Measurements from ENCODE around the gene ASTL. TPM values are rescaled to one million over a fixed set of nuclear protein-coding genes. Genes with fewer than 3 reads are reported as not detected.

ASTL gene
- total RNA-seq, 1 experiment from 2014 or later, result 0.34 TPM

DNA sequence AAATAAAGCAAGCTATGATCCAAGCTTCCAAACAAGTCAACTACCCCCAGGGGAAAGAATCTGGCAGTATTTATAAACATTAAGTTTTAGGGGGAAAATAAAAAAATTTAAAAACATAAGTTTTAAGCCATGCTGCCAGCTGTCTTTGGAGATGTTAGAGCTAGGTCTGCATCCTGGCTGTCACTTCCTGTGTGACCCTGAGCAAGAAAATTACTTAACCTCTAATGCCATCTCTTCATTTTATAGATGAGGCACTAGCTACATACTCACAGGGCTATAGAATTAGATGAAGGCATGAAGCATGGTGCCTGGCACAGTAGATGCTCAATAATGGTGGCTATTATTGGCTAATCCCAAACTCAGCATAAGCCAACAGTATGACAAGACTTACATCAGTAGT is 42.2 kb upstream of the ASTL start:
- DNase-seq (ENCODE audit: low read depth, low spot score) (no peak), ATAC-seq (no peak)
- Histone ChIP-seq H3K9ac (ENCODE audit: low read length) (no peak overlapping the region), H2AFZ (ENCODE audit: low read depth, low read length, poor library complexity, severe bottlenecking) (no peak overlapping the region), H3K4me3 (replicated peaks in 1 of 2; ENCODE audit: low read depth in 1 of 2, low read length in 2 of 2) (no peak overlapping the region), H3K36me3 (ENCODE audit: control insufficient read depth in 1 of 2, insufficient read depth in 2 of 2, low read length in 2 of 2) (peaks cover 2 to 12% of the 10 kb centered on the region in 2 experiments; a peak in 3 of 4 replicates), H4K20me1 (ENCODE audit: insufficient read depth) (no peaks in the 10 kb centered on the region), H3K9me2 (ENCODE audit: insufficient read depth) (no peaks in the 10 kb centered on the region), H3K4me1 (ENCODE audit: control insufficient read depth in 1 of 2, insufficient read depth in 2 of 2, low read length in 2 of 2) (no peaks in the 10 kb centered on the region), H3K27ac (ENCODE audit: low read depth, low read length) (no peak overlapping the region), H3K4me2 (ENCODE audit: low read length) (no peak overlapping the region), H3K79me2 (ENCODE audit: insufficient read depth, low read length) (no peaks in the 10 kb centered on the region), H3K9me3 (ENCODE audit: control insufficient read depth in 1 of 2, insufficient read depth in 1 of 2, low read depth in 1 of 2, low read length in 2 of 2) (no peaks in the 10 kb centered on the region), H3K27me3 (ENCODE audit: insufficient read depth, low read length) (no peaks in the 10 kb centered on the region)
- RAD21 ChIA-PET (ENCODE audit: low non-redundant PET in 1 of 2, low total read pairs in 2 of 2, uncharacterized antibody in 2 of 2, unreplicated experiment in 2 of 2), result no interaction called here
- TF ChIP-seq POLR2AphosphoS5 (IDR thresholded peaks at IDR 0.05; ENCODE audit: low read depth, low read length) (no peak), CEBPB (IDR thresholded peaks at IDR 0.05; ENCODE audit: low read depth) (no peak), SP1 (IDR thresholded peaks at IDR 0.05; ENCODE audit: low read depth) (no peak), ZNF274 (IDR thresholded peaks at IDR 0.05; ENCODE audit: low read depth, low read length) (no peak), SRF (IDR thresholded peaks at IDR 0.05; ENCODE audit: low read depth) (no peak), ZFX (IDR thresholded peaks at IDR 0.05) (no peak), JUND (IDR thresholded peaks at IDR 0.05) (no peak), EZH2phosphoT487 (IDR thresholded peaks at IDR 0.05; ENCODE audit: borderline replicate concordance) (no peak)
- TF ChIP-seq, protein P1, sequence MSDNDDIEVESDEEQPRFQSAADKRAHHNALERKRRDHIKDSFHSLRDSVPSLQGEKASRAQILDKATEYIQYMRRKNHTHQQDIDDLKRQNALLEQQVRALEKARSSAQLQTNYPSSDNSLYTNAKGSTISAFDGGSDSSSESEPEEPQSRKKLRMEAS (IDR thresholded peaks at IDR 0.05), result no peak
- TF ChIP-seq, protein P2, sequence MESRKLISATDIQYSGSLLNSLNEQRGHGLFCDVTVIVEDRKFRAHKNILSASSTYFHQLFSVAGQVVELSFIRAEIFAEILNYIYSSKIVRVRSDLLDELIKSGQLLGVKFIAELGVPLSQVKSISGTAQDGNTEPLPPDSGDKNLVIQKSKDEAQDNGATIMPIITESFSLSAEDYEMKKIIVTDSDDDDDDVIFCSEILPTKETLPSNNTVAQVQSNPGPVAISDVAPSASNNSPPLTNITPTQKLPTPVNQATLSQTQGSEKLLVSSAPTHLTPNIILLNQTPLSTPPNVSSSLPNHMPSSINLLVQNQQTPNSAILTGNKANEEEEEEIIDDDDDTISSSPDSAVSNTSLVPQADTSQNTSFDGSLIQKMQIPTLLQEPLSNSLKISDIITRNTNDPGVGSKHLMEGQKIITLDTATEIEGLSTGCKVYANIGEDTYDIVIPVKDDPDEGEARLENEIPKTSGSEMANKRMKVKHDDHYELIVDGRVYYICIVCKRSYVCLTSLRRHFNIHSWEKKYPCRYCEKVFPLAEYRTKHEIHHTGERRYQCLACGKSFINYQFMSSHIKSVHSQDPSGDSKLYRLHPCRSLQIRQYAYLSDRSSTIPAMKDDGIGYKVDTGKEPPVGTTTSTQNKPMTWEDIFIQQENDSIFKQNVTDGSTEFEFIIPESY (IDR thresholded peaks at IDR 0.05; ENCODE audit: extremely low read depth, insufficient replicate concordance, low read length), result no peak
- TF ChIP-seq, protein P3, sequence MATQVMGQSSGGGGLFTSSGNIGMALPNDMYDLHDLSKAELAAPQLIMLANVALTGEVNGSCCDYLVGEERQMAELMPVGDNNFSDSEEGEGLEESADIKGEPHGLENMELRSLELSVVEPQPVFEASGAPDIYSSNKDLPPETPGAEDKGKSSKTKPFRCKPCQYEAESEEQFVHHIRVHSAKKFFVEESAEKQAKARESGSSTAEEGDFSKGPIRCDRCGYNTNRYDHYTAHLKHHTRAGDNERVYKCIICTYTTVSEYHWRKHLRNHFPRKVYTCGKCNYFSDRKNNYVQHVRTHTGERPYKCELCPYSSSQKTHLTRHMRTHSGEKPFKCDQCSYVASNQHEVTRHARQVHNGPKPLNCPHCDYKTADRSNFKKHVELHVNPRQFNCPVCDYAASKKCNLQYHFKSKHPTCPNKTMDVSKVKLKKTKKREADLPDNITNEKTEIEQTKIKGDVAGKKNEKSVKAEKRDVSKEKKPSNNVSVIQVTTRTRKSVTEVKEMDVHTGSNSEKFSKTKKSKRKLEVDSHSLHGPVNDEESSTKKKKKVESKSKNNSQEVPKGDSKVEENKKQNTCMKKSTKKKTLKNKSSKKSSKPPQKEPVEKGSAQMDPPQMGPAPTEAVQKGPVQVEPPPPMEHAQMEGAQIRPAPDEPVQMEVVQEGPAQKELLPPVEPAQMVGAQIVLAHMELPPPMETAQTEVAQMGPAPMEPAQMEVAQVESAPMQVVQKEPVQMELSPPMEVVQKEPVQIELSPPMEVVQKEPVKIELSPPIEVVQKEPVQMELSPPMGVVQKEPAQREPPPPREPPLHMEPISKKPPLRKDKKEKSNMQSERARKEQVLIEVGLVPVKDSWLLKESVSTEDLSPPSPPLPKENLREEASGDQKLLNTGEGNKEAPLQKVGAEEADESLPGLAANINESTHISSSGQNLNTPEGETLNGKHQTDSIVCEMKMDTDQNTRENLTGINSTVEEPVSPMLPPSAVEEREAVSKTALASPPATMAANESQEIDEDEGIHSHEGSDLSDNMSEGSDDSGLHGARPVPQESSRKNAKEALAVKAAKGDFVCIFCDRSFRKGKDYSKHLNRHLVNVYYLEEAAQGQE (IDR thresholded peaks at IDR 0.05; ENCODE audit: low read depth), result no peak
- CTCF ChIA-PET, result no interaction called here
- POLR2A ChIA-PET, result no interaction called here
- intact Hi-C loops (cut with micrococcal nuclease), result no loop called here
- no TSS peak for BruUV-seq (replicated peaks)
